ENCODE data around the gene SETD2. TPM values are rescaled to one million over a fixed set of nuclear protein-coding genes. Genes with fewer than 3 reads are reported as not detected.

Gene SETD2
- total RNA-seq, 1 experiment from 2014 or later = 47.7 TPM

- H3K27me3 ChIP-seq (ENCODE audit: insufficient read depth, low read depth) = no peaks in the 10 kb centered on the region
- H3K4me3 ChIP-seq = no peak overlapping the region
- POLR2A ChIA-PET (ENCODE audit: unreplicated experiment) = no interaction called here
- no peaks in the 10 kb centered on the region for H3K9me3 ChIP-seq (ENCODE audit: insufficient read depth, low read depth)
- H3F3A ChIP-seq (ENCODE audit: insufficient read depth, low read depth) = no peaks in the 10 kb centered on the region
- H3K4me2 ChIP-seq = no peak overlapping the region
- no peak overlapping the region for H3K27ac ChIP-seq
- H3K79me2 ChIP-seq (ENCODE audit: low read depth) = no peaks in the 10 kb centered on the region
- no peaks in the 10 kb centered on the region for H3K9me2 ChIP-seq (ENCODE audit: insufficient read depth)
- no peak for DNase-seq
- no peaks in the 10 kb centered on the region for H3K4me1 ChIP-seq (replicated peaks; ENCODE audit: insufficient read depth)
- no peaks in the 10 kb centered on the region for H3K36me3 ChIP-seq (ENCODE audit: low read depth)
- BruUV-seq (replicated peaks) = no TSS peak
- TF ChIP-seq EZH2 (IDR thresholded peaks at IDR 0.05; ENCODE audit: low read depth) (no peak), CTCF (conservative IDR thresholded peaks at IDR 0.05) (no peak)
- 0 out of 2 replicates have a peak, but pooled peaks cover 3% of the 10 kb centered on the region for H4K20me1 ChIP-seq (ENCODE audit: insufficient read depth)
- no peak overlapping the region for H2AFZ ChIP-seq
- CTCF ChIA-PET = no interaction called here
- intact Hi-C loops (cut with micrococcal nuclease; ENCODE audit: unreplicated experiment) = no loop called here
These were observed 150.7 kb downstream of the SETD2 start for GRCh38 chr3:47013231-47013630.

- no peak overlapping the region for H2AFZ ChIP-seq
- CTCF ChIA-PET = no interaction called here
- no peaks in the 10 kb centered on the region for H3F3A ChIP-seq (ENCODE audit: insufficient read depth, low read depth)
These were observed 151.3 kb downstream of the SETD2 start for GRCh38 chr3:47012342-47013230.

GRCh38 chr3:47011371-47011770 lies 152.5 kb downstream of the SETD2 start:
- intact Hi-C loops (cut with micrococcal nuclease; ENCODE audit: unreplicated experiment) = no loop called here
- no peaks in the 10 kb centered on the region for H3K36me3 ChIP-seq (ENCODE audit: low read depth)
- CTCF ChIA-PET = no interaction called here

More at GRCh38 chr3:47012342-47013230, 151.3 kb downstream of the SETD2 start:
- intact Hi-C loops (cut with micrococcal nuclease; ENCODE audit: unreplicated experiment) = no loop called here
- H3K9me2 ChIP-seq (ENCODE audit: insufficient read depth) = no peaks in the 10 kb centered on the region
- H3K4me1 ChIP-seq (replicated peaks; ENCODE audit: insufficient read depth) = no peaks in the 10 kb centered on the region
- POLR2A ChIA-PET (ENCODE audit: unreplicated experiment) = no interaction called here
- H4K20me1 ChIP-seq (ENCODE audit: insufficient read depth) = 0 out of 2 replicates have a peak, but pooled peaks cover 3% of the 10 kb centered on the region
- H3K79me2 ChIP-seq (ENCODE audit: low read depth) = no peaks in the 10 kb centered on the region
- no peak overlapping the region for H3K4me2 ChIP-seq
- H3K9me3 ChIP-seq (ENCODE audit: insufficient read depth, low read depth) = no peaks in the 10 kb centered on the region
- TF ChIP-seq CTCF (conservative IDR thresholded peaks at IDR 0.05) (no peak), EZH2 (IDR thresholded peaks at IDR 0.05; ENCODE audit: low read depth) (no peak)
- H3K27ac ChIP-seq = no peak overlapping the region
- no TSS peak for BruUV-seq (replicated peaks)
- no peaks in the 10 kb centered on the region for H3K27me3 ChIP-seq (ENCODE audit: insufficient read depth, low read depth)
- no peaks in the 10 kb centered on the region for H3K36me3 ChIP-seq (ENCODE audit: low read depth)
- no peak overlapping the region for H3K4me3 ChIP-seq
- DNase-seq = no peak

More at GRCh38 chr3:47011371-47011770, 152.5 kb downstream of the SETD2 start:
- H2AFZ ChIP-seq = no peak overlapping the region
- no peaks in the 10 kb centered on the region for H3K27me3 ChIP-seq (ENCODE audit: insufficient read depth, low read depth)
- 0 out of 2 replicates have a peak, but pooled peaks cover 3% of the 10 kb centered on the region for H4K20me1 ChIP-seq (ENCODE audit: insufficient read depth)
- POLR2A ChIA-PET (ENCODE audit: unreplicated experiment) = no interaction called here
- no peak overlapping the region for H3K27ac ChIP-seq
- H3K9me3 ChIP-seq (ENCODE audit: insufficient read depth, low read depth) = no peaks in the 10 kb centered on the region
- no peaks in the 10 kb centered on the region for H3K9me2 ChIP-seq (ENCODE audit: insufficient read depth)
- no peaks in the 10 kb centered on the region for H3F3A ChIP-seq (ENCODE audit: insufficient read depth, low read depth)
- TF ChIP-seq CTCF (conservative IDR thresholded peaks at IDR 0.05) (no peak), EZH2 (IDR thresholded peaks at IDR 0.05; ENCODE audit: low read depth) (no peak)
- H3K79me2 ChIP-seq (ENCODE audit: low read depth) = no peaks in the 10 kb centered on the region
- TSS peak; percentile 30 for BruUV-seq (replicated peaks)
- no peaks in the 10 kb centered on the region for H3K4me1 ChIP-seq (replicated peaks; ENCODE audit: insufficient read depth)
- DNase-seq = no peak
- H3K4me2 ChIP-seq = no peak overlapping the region
- H3K4me3 ChIP-seq = no peak overlapping the region

Data from PC-9 (cell line).